Effector memory CD4-positive, alpha-beta T cell (primary cell): ENCODE results near the gene TSC22D2.
"Not testable (repeated sequence)": the region's sequence is repeated elsewhere in the genome, so short reads cannot be mapped to it uniquely, and the experiment has no call there.

ENCODE experiments used
- DNase-seq, 3 donors: peaks; one replicate each; pipeline ENCODE4 v3.0.0-alpha.2; 2020
- H3K27ac ChIP-seq: 2 replicates; pipeline ENCODE4 v1.7.0; 2013; ENCODE audit warnings: mild to moderate bottlenecking, low read length, moderate library complexity; ENCODE audit not compliant: insufficient read depth, poor library complexity, severe bottlenecking
- H3K27me3 ChIP-seq: replicated peaks from 2 replicates; pipeline ENCODE4 v1.7.0; 2013; ENCODE audit warnings: mild to moderate bottlenecking, low read length; ENCODE audit not compliant: insufficient read depth, control insufficient read depth, poor library complexity, severe bottlenecking
- H3K36me3 ChIP-seq: 2 replicates; pipeline ENCODE4 v1.7.0; 2013; ENCODE audit warnings: mild to moderate bottlenecking, low read length, moderate library complexity; ENCODE audit not compliant: control insufficient read depth, insufficient read depth
- H3K4me1 ChIP-seq: 2 replicates; pipeline ENCODE4 v1.7.0; 2013; ENCODE audit warnings: low read length, mild to moderate bottlenecking; ENCODE audit not compliant: control insufficient read depth, insufficient read depth, poor library complexity, severe bottlenecking
- H3K4me3 ChIP-seq: 2 replicates; pipeline ENCODE4 v1.7.0; 2013; ENCODE audit warnings: low read length, low read depth, mild to moderate bottlenecking; ENCODE audit not compliant: insufficient read depth, poor library complexity, severe bottlenecking
- H3K9me3 ChIP-seq: 2 replicates; pipeline ENCODE4 v1.7.0; 2013; ENCODE audit warnings: mild to moderate bottlenecking, low read length, moderate library complexity; ENCODE audit not compliant: control insufficient read depth

TSC22D2 gene

DNA sequence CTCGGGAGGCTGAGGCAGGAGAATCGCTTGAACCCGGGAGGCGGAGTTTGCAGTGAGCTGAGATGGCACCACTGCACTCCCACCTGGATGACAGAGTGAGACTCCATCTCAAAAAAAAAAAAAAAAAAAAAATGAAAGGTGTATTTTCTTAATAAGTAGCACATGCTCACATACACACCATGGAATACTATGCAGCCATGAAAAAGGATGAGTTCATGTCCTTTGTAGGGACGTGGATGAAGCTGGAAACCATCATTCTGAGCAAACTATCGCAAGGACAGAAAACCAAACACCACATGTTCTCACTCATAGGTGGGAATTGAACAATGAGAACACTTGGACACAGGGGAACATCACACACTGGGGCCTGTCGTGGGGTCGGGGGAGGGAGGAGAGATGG lies 65.1 kb downstream of the TSC22D2 start:
- not testable (repeated sequence) for H3K4me1 ChIP-seq, H3K27ac ChIP-seq, H3K36me3 ChIP-seq, H3K4me3 ChIP-seq, H3K27me3 ChIP-seq, DNase-seq, H3K9me3 ChIP-seq

DNA sequence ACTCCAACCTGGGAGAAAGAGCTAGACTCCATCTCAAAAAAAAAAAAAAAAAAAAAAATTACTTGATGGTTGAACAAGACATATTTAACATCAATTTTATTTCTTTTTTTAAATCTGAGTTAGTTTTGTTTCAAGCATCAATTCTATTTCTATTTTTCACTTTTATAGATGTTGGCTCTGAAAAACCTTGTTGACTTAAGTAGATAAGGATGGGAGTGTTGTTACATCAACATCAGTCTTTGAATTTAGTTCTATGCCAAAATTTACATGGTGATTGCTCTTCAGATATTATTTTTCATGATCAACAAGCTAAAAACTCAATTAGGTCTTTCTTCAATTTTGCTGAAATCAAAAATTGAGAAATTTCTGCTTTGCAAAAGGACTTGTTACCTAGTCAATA lies 71.3 kb downstream of the TSC22D2 start:
- no peak overlapping the region for H3K4me3 ChIP-seq
- DNase-seq: no peak
- H3K27me3 ChIP-seq: no peaks in the 10 kb centered on the region
- no peaks in the 10 kb centered on the region for H3K4me1 ChIP-seq
- no peak overlapping the region for H3K27ac ChIP-seq
- H3K36me3 ChIP-seq: no peaks in the 10 kb centered on the region
- no peaks in the 10 kb centered on the region for H3K9me3 ChIP-seq

DNA sequence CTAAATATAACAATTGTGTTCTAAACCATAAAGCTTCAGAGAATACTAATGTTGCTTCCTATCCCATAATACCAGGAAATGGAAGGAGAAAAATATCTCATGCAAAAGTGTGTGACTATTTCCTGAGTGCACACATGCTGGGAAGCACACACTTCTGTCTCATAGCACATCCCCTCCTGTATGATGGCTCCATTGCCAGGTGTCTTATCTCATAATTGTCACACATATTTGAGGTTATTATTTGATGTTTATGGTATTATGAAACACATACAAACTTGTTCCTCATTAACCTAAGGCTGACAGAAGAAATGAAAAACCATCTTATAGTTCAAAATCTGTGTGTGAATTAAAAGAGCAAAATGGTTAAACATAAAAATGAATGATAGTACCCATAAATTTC lies 72.8 kb downstream of the TSC22D2 start:
- no peak for DNase-seq
- H3K36me3 ChIP-seq: no peaks in the 10 kb centered on the region

GRCh38 chr3:150483226-150483625 lies 75.1 kb downstream of the TSC22D2 start:
- no peak overlapping the region for H3K4me3 ChIP-seq
- no peak for DNase-seq
- H3K9me3 ChIP-seq: no peaks in the 10 kb centered on the region
- no peaks in the 10 kb centered on the region for H3K27me3 ChIP-seq
- no peaks in the 10 kb centered on the region for H3K4me1 ChIP-seq
- H3K27ac ChIP-seq: no peak overlapping the region
- H3K36me3 ChIP-seq: no peaks in the 10 kb centered on the region

More for the DNA sequence above, 72.8 kb downstream of the TSC22D2 start:
- Histone ChIP-seq H3K27me3 (no peaks in the 10 kb centered on the region), H3K4me1 (no peaks in the 10 kb centered on the region), H3K27ac (no peak overlapping the region), H3K4me3 (no peak overlapping the region), H3K9me3 (no peaks in the 10 kb centered on the region)

DNA sequence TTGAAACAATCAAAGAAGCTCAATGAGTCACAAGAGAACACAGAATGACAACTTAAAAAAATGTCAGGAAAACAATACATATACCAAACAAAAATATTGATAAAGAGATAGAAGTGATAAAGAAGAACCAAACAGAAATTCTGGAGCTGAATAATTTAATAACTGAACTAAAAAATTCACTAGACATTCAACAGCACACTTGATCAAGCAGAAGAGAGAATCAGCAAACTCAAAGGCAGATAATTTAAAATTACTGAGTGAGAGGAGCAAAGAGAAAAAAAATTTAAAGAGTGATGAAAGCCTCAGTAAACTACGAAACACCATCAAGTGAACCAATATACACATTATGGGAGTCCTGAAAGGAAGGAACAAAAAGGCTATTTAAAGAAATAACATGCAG lies 76.3 kb downstream of the TSC22D2 start:
- Histone ChIP-seq H3K27ac (no peak overlapping the region), H3K27me3 (no peaks in the 10 kb centered on the region), H3K36me3 (no peaks in the 10 kb centered on the region), H3K9me3 (no peaks in the 10 kb centered on the region), H3K4me1 (no peaks in the 10 kb centered on the region), H3K4me3 (no peak overlapping the region)
- DNase-seq: no peak

DNA sequence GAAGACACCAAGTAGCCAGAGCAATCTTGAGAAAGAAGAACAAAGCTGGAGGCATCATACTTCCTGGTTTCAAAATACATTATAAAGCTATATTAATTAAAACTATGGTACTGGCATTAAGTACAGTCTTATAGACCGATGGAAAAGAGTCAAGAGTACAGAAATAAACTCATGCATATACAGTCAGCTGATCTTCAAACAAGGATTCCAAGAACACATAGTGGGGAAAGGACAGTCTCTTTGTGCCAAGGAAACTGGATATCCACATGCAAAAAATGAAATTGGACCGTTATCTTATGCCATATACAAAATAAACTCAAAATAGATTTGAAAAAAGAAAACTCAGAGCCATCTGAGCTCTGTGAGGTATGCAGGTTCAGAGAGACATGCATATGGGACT lies 80.8 kb downstream of the TSC22D2 start:
- Histone ChIP-seq H3K27ac (no peak overlapping the region), H3K9me3 (no peaks in the 10 kb centered on the region)

DNA sequence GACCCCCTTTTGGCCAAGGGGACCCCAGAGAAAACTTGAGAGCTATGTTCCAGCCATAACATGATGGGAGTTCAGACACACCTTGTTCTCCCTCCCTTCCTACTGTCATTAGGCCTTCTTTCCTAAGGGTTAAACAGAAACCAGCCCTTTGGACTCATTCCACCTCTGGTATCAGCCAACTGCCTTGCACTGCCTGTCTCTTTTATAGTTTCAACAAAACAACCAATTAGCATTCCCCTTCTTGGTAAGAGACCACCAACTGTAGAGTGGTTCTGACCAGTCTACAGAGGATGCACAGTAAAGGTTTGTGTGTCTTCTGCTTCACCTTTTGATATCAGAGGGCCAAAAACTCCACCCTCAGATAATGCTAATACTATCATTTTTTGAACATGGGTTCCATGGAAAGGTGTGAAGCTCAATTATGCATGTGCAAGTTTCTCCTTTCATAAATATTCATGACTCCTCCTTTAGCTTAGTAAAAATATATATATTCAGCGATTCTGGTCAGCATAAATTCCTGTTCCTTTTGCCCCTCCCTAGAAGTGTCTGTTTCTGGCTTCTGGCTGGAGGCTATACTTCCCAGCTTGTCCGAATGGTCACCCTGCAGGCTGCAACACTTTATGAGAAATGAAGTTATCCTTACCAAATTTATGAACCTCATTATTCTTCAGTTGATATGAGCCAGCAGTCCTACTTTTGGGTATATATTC lies 82.3 kb downstream of the TSC22D2 start:
- Histone ChIP-seq H3K4me3 (no peak overlapping the region), H3K36me3 (no peaks in the 10 kb centered on the region), H3K9me3 (no peaks in the 10 kb centered on the region), H3K27ac (no peak overlapping the region), H3K27me3 (no peaks in the 10 kb centered on the region), H3K4me1 (no peaks in the 10 kb centered on the region)
- no peak for DNase-seq

More for the DNA sequence above, 80.8 kb downstream of the TSC22D2 start:
- DNase-seq: no peak
- Histone ChIP-seq H3K27me3 (no peaks in the 10 kb centered on the region), H3K4me3 (no peak overlapping the region), H3K36me3 (no peaks in the 10 kb centered on the region), H3K4me1 (no peaks in the 10 kb centered on the region)

- H3K27me3 ChIP-seq: no peaks in the 10 kb centered on the region
- no peaks in the 10 kb centered on the region for H3K9me3 ChIP-seq
- H3K4me3 ChIP-seq: no peak overlapping the region
- no peak overlapping the region for H3K27ac ChIP-seq
- no peak for DNase-seq
- no peaks in the 10 kb centered on the region for H3K36me3 ChIP-seq
- no peaks in the 10 kb centered on the region for H3K4me1 ChIP-seq
These were observed 86.4 kb downstream of the TSC22D2 start for GRCh38 chr3:150494411-150494977.

DNA sequence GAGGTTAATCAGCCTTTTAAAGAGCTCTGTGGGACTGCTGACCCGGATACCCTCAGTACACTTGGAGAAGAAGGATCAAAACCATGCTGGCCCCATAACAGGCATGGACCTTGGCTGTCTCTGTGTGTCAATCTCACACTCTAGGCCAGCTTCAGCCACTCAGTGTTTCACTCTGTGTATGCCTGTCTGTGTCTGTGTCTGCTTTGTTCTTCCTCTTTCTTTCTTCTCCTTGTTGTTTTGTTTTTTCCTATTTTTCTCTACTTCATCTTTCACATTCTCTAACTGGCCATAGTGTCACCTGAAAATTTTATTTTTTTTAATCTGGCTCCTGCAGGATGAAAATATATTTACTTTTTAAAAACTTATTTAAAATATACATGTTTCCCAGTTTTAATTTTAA lies 87.1 kb downstream of the TSC22D2 start:
- Histone ChIP-seq H3K4me3 (no peak overlapping the region), H3K9me3 (no peaks in the 10 kb centered on the region), H3K27me3 (no peaks in the 10 kb centered on the region), H3K4me1 (no peaks in the 10 kb centered on the region), H3K27ac (no peak overlapping the region), H3K36me3 (no peaks in the 10 kb centered on the region)
- DNase-seq: no peak

- Histone ChIP-seq H3K27ac (no peak overlapping the region), H3K4me3 (no peak overlapping the region), H3K27me3 (no peaks in the 10 kb centered on the region), H3K4me1 (no peaks in the 10 kb centered on the region), H3K9me3 (no peaks in the 10 kb centered on the region), H3K36me3 (no peaks in the 10 kb centered on the region)
- DNase-seq: no peak
These were observed 87.6 kb downstream of the TSC22D2 start for GRCh38 chr3:150495563-150496168.
